NCI-H345 treated with DMSO at 0.1 percent for 48 hours (cell line): ENCODE results near the gene ZNF440.

Experiments
- DNase-seq: peaks from one replicate; lab custom pipeline; 2025; ENCODE audit not compliant: unreplicated experiment; lab: John Stamatoyannopoulos, UW

Gene ZNF440

GRCh38 chr19:11882606-11883005 lies 68.5 kb downstream of the ZNF440 start:
- DNase-seq: no peak
